Dedifferentiated amniotic fluid mesenchymal stem cell (primary cell): ENCODE measurements around the gene PTPRN2.
"Not testable (repeated sequence)": the region's sequence is repeated elsewhere in the genome, so short reads cannot be mapped to it uniquely, and the experiment has no call there.

Experiments used
- DNase-seq: peaks from one replicate; pipeline ENCODE4 v3.0.0-alpha.2; 2016; ENCODE audit errors: extremely low spot score

Gene PTPRN2

GRCh38 chr7:158516524-158516923, 71.1 kb downstream of the PTPRN2 start:
- no peak for DNase-seq

- DNase-seq: no peak
These were observed 74.8 kb downstream of the PTPRN2 start for GRCh38 chr7:158512869-158513268.

DNA sequence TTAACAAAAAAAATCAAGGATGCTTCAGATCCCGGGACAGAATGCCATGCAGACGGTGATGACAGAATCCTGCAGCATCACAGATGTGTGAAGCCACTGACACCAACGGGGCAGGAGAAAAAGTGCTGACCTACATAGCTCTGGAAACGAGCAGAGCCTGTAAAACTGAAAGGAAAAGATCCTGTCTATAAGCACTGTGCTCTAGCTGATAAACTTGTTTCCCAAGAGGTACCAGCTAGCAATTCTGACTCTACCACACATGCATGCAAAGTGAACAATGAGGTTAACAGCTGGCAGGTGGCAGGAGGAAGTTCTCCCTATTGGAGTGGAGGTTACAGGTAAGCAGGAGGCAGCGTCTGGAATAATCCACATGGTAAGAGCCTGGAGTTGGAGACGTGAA, 75.6 kb downstream of the PTPRN2 start:
- no peak for DNase-seq

DNA sequence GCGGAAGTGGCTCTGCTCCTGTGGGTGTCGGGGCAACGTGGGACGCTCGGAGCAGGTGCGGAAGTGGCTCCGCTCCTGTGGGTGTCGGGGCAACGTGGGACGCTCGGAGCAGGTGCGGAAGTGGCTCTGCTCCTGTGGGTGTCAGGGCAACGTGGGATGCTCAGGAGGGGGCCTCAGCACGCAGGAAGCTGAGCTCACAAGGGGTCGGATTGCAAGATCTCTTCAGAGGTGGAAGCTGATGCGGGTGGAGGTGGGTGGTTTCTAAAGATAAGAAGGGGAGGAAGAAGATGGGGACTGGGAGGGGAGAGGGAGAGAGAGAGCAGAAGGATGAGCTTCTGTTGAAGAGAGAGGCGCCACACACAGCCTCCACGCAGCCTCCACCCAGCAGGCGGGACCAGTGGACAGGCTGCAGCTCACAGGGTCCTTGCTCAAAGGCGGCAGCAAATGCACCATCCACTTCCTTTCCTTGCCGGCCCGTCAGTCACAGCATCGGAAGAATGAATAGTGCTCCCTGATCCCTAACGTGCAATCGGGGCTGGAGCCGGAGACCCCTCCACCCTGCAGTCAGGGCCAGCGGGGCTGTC, 78.7 kb downstream of the PTPRN2 start:
- DNase-seq: no peak

GRCh38 chr7:158508321-158508720, 79.3 kb downstream of the PTPRN2 start:
- not testable (repeated sequence) for DNase-seq

- DNase-seq: no peak
These were observed 79.7 kb downstream of the PTPRN2 start for GRCh38 chr7:158507917-158508316.

GRCh38 chr7:158507175-158507574, 80.4 kb downstream of the PTPRN2 start:
- not testable (repeated sequence) for DNase-seq

DNA sequence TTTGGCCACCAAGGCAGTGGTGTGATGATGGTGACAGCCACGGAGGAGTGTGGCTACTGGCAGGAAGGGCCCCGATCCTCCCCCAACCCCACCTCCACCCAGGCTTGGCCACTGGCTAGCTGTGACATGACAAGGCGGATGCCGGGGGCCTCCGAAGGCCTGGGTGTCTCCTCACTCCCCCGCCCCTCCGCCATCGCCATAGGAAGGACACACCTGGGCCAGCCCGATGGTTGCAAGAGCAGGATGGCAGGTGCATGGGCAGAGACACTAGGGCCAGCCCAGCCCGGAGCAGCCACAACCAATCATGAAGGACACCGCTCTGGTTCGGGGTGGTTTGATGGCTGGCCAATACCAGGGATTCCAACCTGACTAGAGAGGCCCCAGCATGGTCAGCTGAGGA, 81.0 kb downstream of the PTPRN2 start:
- DNase-seq: no peak

DNA sequence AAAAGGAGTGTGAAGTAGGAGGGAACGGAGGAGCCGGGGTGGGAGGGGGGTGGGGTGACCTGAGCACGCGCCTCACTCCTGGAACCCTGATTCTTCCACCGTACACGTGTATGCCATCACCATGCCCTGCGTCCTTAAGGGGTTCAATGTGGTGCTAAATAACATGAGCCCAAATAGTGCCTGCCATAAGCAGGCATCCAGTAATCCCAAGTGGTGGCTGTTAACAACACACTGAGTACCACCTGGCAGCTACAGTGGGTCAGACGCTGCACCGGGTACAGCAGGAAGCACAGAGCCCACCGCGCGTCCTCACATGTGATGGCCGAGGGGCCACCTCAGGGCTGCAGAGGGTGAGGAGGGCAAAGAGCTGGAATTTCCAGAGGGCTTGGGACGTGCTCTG, 81.9 kb downstream of the PTPRN2 start:
- no peak for DNase-seq

DNA sequence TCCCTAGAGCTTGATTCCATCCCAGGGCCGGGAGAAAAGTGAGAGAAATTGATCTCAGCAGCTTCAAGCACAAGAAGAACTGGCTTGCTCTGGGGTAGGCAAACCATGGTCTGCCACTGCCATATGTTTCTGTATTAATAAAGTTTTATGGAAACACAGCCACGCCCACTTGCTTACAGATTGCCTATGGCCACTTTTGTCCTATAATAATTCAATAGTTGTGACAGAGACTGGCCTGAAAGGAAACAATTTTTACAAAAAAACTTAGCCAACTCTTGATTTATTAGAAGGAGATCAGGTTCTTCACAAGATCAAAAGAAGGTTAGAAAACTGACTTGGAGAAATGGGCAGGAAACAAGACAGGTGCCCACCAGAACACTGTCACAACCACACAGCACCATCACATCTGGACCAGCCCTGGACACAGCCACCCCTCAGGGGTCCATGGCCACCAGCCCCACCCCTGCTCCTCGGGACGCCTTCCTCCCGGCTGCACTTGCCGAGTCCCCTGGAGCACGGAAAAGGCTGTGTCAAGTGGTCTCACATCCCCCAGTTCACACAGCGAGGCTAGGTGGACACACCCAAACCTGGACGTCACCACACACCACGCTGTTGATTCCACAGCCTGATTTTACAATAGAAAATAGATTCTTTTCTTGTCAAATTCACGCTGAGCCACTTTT, 85.4 kb downstream of the PTPRN2 start:
- no peak for DNase-seq

DNA sequence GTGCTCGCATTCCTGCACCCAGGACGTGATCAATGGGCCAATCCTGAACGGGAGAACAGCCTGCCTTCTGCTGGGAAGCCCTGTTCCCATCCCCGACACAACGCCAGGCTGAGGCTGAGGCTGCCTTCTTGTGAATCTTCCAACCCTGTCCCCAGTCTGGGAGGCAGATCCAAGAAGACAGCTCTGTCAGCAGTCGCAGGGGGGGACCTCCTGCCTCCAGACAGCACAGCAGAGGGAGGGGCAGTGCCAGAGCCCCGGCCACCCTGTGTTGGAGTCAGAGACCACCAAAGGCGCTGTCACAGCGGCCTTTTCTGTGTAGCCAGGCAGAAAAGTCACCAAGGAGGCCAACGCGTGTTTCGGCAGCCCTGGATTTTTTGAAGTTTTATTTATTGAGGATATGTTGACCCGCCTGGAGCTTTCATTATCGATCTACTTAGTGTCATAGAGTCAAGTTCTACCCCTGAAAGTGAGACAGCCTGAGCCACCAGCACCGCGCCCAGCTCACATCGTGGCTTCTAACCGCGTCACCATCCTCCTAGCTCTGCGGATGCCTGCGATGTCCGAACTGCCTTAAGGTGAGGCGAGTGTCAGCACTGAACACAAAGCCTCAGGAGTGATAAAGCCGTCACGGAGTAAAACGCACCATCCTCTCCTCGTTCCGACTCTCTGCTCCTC, 86.1 kb downstream of the PTPRN2 start:
- DNase-seq: no peak

DNA sequence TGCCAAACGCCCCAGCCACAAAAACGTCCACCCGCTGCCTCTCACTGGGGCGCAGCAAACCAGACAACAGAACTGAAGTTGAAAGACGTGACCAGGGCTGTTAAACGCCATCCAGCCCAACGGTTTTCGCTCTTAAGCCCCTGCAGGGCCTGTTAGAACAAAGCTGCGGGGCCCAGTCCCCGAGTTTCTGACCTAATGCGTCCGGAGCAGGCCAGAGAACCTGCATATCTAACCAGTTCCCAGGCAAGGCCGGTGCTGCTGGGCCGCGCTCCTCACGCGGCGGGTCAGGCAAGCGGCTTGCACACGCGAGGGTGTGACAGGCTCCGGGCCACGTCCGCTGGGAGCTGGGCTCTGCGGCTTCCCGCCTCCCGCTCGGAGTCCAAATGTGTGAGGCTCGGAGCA, 87.0 kb downstream of the PTPRN2 start:
- no peak for DNase-seq

DNA sequence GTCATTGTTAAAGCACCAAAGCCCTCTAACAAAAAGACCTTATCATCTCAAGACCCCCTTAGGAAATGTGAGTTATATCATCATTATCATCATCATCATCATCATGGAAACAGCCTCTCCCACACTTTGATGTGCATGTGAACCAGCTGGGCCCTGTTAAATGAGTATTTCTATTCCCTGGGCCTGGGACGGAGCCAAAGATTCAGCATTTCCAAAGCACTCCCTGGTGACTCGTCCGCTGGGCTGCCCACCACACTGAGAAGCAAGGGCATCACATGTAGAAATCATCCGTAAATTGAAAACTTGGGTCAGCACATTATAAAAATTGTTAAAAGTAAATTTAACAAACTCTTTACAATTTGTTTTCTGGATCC, 88.6 kb downstream of the PTPRN2 start:
- no peak for DNase-seq

DNA sequence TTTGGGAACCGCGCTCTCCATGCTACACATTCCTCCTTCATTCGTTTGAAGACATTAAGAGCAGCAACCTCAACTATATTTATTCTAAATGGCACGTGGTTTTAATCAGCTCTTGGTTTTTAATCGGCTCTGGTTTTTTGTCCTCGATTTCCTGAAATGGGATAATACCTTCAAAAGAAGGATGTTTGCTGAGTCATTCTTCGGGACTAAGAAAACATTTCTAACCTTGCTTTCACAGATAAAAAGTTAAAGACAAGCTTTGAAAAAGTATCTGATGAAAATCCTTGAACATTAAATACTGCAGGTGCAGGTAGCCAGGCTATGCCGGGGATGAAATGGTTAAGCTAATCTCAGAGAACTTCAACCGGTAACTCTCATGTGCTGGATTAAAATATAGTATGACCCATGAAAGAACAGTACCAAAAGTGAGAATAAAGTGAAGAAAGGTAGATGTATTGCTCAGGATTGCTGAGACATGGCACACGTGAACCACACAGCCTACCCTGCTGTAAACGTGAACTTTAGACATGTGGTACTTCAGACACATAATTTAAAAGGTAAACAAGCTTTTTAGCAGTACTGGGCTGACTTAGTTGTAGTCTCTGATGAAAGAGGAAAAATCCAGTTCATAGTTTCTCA, 89.1 kb downstream of the PTPRN2 start:
- DNase-seq: no peak

GRCh38 chr7:158497627-158498026, 90.0 kb downstream of the PTPRN2 start:
- DNase-seq: no peak

DNA sequence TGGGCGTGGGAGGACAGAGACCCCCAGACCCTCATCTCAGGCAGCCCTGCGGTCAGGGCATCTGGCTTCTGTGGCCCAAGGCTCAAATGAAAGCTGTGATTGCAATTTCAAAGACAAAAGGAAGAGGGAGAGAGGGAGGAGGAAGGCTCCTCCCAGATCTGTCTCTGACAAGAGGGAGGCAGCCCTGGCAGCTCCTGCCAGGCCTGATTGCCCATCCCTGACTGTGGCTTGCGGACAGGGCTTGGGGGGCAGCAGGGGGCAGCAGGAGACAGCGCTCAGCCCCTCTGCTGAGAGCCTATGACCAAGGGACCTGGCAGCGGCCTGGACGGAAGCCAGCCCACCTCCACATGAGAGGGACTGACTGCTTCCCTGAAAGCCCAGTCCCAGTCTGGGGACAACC, 91.8 kb downstream of the PTPRN2 start:
- no peak for DNase-seq

DNA sequence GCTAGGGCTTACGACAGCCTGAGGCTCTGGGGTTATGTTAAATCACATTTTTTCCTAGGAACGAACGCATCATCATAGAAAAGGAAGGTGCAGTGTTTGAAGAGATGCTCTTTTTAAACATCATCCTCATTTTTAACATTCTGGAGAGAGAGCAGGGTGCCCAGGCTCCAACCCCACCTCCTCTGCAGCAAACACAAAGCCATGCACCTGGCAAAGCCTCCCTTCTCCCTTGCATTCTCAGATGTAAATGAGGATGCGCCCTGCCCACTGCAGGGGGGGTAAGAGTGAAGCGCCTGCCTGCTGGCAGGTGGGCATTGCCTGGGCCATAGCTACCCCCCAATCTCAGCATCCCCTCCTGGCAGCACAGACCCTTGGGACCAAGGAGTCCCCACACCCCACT, 92.4 kb downstream of the PTPRN2 start:
- DNase-seq: no peak

- DNase-seq: no peak
These were observed 93.0 kb downstream of the PTPRN2 start for GRCh38 chr7:158494643-158495042.

DNA sequence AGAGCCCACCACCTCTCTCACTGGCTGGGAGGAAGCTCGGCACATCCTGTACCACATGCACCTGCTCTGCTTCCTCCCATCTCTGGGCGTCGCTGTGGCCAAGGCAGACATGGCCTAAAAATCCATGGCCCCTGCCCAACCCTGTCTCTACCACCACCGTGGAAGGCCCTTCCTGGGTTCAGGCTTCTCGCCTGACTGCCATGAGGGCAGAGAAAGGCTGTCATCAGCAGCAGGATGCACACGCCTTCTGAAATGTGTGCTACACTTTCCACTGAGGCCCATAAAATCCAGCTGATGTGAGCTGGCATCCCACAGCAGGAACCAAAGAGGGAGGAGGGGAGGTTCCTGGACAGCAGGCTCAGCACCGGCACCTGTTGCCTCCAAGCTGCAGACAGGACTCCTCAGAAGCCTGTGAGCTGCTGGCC, 93.4 kb downstream of the PTPRN2 start:
- DNase-seq: no peak

DNA sequence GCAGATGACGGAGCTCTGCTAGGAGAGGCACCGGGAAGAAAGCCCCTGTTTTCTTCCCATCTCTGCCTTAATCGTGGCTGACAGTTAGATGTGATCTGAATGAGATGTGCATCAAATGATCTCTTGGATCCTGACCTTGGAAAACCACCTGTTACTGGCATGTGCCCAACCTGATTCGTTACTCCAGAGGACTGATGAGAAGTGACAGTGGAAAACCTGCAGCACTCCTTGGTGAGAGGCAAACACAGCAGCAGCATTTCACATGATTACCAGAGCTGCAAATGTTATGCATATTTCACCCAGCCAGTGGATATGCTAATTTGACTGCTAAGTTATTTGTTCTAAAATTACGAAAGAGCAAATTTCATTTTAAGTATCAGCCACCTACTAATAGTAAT, 95.3 kb downstream of the PTPRN2 start:
- DNase-seq: no peak

DNA sequence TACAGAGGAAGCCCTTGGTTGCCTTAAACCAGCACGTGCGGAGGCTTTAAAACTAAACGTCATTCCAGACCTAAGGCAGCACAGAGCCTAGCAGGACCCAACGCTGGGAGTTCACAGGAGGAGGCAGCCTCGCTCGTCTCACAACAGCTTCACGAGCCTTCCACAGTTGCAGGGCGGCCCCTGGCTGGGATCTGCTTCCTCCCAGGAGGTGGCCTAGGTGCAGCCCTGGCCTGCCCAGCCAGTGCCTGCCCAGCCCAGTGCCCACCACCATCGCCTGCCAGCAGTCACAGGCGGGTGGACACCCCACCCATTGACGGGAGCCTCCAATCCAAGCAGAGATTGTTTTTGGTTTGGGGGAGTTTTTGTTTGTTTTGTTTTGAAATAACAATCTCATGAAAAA, 96.5 kb downstream of the PTPRN2 start:
- DNase-seq: no peak

GRCh38 chr7:158490171-158490782, 97.3 kb downstream of the PTPRN2 start:
- DNase-seq: no peak
